GM19438 (cell line): ENCODE results near the gene FRA10AC1.
"Not testable (repeated sequence)": the region's sequence is repeated elsewhere in the genome, so short reads cannot be mapped to it uniquely, and the experiment has no call there.

ENCODE experiments used
- ATAC-seq: cut with Tn5 transposase; IDR thresholded peaks from one replicate; pipeline ENCODE4 v1.9.1; 2021; ENCODE audit warnings: low read depth; ENCODE audit not compliant: unreplicated experiment

FRA10AC1 gene

DNA sequence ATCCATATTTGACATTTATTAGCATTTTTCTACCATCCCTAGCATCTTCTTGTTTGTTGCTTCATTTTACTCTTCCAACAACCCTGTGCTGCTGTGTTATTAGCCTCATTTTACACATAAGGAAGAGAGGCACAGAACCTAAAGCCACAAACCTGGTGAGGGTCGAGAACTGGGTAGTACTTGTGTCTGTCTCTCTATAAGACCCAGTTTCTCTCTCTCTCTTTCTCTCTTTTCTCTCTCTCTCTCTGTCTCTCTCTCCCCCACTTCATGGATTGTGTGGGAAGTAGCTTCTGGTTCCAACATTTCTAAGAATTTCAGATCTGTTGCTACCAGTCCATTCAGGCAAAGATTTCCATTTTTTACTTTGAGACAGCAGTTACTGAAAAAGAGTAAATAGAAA lies 1.4 kb upstream of the FRA10AC1 start:
- no peak for ATAC-seq

DNA sequence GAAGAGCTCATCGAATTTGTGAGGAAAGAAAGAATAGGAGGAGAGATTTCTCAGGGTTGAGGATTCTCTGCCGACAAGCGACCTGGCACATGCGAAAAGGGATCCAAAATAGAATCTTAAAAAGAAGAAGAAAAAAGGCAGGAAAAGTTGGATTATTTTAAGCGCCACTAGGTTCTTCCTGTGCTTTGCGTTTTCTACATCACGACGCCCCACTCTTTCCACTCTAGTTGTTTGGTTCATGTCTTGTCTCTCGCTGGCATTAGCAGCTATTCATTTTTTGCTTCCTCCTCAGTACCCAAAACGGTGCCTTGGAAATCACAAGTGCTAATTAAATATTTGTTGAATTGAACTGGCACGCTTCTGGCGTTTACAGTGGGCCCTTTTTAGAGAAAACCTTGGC lies 674 bp upstream of the FRA10AC1 start:
- ATAC-seq: peak; percentile 2

DNA sequence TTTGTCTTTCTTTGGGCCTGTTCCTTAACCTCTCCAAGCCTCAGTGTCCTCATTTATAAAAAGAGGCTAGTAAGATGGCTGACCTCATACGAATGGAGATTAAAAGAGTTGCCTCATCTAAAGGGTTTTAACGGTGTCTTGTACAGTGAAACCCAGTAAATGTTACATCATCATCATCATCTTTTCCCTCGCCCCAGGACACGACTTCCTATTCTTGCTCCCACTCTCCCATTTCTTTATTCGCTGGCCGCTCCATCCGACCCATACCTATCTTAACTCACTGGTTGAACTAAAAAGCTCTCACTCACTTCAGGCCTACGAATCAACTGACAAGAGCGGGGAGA lies 554 bp downstream of the FRA10AC1 start:
- ATAC-seq: peak; percentile 20

DNA sequence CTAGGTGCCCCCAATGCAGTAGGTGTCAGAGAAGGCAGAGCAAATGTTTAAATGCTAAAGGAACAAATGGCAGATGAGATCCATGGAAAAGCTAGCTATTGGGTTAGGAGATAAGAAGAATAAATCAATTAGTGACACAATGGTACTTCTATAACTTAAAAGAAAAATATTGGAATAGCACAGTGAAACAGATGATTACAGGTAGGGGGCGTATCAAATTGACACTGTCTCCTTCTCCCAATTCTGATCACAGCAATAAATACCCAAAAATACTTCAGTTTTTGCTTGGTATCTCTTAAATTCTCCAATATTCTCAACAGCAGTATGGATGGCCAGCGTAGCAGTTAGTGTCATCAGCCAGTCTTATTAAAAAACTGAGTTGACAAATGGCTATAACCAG lies 5.2 kb downstream of the FRA10AC1 start:
- ATAC-seq: no peak

DNA sequence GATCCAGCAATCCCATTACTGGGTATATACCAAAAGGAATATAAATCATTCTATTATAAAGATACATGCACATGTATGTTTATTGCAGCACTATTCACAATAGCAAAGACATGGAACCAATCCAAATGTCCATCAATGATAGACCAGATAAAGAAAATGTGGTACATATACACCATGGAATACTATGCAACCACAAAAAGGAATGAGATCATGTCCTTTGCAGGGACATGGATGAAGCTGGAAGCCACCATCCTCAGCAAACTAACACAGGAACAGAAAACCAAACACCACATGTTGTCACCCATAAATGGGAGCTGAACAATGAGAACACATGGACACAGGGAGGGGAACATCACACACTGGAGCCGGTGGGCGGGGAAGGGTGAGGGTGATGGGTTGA lies 5.8 kb downstream of the FRA10AC1 start:
- not testable (repeated sequence) for ATAC-seq

DNA sequence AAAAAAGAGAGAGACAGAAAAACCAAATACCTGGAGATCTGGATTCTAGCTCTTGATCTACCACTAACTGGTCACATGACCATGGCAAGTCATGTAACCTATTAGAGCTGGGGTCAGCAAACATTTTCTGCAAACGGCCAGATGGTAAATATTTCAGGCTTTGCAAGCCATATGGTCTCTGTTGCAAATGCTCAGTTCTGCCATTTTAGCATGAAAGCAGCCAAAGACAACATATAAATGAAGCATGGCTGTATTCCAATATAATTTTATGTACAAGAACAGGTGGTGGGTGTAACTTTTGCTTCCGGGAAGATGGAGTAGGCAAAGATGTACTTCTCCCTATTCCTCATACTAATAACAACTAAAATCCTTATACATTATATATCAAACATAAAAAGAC lies 6.7 kb downstream of the FRA10AC1 start:
- ATAC-seq: no peak

DNA sequence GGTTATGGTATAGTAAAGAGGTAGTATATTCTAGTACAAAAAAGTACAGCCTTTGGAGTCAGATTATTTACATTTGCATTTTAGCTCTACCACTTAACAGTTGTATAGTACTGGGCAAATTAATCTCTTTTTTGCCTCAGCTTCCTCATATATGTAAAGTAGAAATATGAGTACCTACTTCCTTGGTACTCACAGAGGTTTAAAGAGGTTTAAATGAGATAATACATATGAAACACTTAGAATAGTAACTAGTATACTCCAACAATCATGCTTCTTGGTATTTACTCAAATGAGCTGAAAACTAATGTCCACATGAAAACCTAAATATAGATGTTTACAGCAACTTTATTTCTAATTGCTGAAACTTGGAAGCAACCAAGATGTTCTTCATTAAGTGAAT lies 14.7 kb downstream of the FRA10AC1 start:
- no peak for ATAC-seq

DNA sequence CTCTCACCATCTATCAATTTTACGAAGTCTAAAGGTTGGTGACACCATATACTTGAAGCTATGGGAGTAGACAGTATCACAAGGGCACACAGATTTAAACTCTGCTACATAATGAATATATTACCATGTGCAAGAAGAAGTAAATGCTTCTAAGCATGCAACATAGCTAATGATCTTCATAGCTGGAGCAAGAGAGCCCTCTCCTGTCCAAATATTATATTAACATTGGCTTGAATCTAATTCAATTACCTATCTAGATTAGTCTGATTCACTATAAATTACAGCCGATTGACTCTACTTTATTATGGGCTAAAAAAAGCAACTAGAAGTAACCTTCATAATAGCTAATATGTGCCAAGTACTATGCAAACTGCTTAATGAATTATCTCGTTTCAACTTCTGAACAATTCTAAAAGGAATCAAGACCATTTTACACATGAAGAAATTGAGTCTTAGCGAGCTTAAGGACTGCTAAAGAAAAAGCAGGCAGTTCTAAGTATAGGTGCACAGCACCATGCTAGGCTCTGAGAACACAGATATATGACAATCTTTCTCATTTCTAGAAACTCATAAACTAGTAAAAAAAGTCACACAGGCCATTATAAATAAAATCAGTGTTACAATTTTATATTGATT lies 21.9 kb downstream of the FRA10AC1 start:
- no peak for ATAC-seq

DNA sequence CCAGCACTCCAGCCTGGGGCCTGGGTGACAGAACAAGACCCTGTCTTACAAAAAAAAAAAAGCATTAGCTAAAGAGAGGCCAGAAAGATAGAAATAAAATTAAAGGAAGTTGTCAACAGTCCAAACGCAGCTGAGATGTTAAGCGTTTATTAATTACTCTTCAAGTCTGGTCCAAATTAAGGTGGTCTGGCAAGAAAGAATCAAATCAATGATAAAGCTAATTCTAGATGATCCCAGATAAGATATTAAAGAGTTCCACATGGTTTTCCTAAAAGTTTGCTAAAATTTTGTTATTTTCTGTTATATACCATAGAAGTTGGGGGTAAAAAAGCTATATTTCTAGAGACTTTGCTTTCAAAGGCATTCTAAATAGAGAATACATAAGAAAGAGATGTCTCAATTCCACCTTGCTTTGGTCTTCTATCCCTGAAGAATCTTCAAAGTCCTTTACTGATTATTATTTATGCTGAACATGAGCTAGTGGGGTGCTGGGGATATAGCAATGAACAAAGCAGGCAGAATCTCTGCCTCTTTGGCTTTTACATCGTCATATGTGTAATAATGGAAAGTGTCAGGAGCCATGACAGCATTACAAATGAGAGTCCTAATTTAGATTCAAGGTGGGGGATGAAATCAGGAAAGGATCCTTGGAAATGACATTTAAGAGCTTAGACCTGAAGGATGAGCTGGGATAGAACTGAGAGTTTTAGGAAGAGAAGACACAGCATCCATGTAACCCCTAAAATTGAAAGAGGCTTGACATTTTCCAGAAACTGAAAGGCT lies 23.4 kb downstream of the FRA10AC1 start:
- ATAC-seq: no peak

DNA sequence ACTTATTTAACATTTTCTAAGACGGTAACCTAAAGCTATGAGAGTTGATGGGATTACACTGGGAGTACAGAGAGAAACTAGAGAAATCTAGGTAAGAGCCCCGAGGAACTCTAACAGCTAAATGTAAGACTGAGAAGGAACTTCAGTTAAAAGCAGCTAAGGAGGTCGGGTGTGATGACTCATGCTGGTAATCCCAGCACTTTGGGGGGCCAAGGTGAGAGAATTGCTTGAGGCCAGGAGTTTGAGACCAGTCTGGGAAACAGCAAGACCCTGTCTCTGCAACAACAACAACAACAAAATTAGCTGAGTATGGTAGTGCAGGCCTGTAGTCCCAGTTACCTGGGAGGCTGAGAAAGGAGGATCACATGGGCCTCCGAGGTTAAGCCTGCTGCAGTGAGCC lies 24.0 kb downstream of the FRA10AC1 start:
- ATAC-seq: no peak

DNA sequence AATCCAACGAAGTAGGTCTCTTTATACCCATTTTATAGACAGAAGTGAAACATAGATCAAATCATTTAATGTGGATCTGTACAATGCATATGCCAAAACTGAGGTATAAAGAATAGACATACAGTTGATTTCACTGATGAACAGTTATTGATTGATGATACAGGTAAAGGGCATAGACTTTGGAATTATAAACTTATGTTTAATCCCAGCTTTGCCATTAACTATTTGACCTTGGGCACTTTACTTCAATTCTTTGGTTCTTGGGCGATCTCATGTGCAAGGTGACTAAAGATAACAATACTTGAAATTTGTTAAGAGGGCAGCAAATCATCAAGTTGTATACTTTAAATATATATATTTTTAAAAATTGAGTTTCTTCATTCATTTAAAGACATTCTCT lies 28.6 kb downstream of the FRA10AC1 start:
- no peak for ATAC-seq

DNA sequence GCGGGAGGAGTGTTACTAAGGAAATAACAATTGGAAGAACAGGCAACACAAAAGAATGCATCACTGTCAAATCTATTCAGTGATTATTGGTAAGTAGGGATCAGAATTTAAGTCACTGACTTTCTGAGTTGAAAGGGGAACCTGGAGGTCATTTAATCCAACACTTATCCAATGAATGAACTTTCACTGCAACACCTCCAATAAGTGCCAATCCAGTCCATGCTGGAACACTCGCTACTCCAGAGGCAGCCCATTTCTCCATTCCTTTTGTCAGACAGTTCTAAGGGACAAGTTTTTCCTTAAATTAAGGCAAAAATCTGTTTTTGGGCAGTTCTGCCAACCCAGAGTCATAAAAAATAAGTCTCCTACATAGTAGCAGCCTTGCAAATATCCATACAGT lies 29.5 kb downstream of the FRA10AC1 start:
- ATAC-seq: no peak

DNA sequence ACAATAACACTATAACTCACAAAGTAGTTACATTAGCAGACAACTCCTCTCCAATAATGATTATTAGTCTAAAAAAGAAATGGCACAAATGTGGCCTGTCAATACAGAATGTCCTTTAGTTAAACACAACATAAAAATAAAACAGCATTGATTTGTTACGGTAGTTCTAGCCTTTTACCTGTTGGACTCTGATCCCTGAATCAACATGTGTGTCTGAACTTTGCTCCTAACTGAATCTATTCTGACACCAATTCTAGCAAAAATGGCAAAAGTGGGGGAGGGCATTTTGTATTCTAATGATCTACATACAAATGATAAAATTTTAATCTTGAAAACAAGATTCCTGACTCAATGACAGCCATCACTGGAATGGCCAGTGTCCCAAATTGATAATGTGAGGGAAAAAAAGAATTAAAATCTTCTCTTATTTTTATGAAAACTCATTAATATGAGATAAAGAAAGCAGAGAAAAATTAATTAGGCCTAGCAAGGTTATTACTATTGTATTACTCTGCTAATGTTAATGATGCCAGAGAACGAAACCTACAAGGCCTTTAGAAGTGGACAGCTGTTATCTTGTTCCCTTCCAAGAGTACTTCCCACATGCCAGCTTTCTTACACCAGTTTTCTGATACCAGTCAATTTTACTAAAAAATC lies 30.2 kb downstream of the FRA10AC1 start:
- ATAC-seq: no peak

DNA sequence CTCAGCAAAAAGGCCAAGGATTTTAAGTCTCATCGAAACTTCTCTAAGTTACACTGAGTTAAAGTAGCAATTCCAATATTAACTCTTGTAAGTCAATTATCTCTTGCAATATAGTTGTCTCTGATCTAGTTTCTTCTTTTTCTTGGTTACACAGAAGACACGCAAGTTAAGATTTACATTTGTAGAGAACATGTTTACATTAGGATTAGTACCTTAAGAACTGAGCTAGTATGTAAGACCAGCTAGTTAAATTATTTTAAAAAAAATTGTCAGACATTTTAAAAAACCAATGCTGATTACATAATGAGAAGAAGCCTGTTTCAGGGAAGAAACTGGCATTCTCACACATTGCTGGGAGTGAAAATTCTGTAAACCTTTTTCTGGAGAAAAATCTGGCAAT lies 31.4 kb downstream of the FRA10AC1 start:
- ATAC-seq: no peak

DNA sequence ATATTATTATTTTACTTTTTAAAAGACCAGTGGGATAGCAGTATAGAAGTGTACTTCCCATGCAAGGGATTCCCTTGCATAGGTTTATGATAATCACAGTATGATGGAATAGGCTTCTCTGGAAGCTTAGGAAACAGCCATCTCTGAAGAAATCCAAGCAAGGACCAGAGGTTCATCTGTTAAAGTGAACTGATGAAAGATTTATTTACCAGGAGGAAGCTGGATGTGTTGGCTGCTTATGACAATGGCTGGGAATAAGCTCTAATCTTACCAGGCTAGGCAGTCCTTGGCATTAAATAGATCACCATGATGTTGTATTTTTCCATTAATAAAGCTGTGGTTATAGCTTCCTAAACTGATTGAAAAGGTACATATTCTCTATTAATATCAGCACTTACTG lies 32.0 kb downstream of the FRA10AC1 start:
- no peak for ATAC-seq

DNA sequence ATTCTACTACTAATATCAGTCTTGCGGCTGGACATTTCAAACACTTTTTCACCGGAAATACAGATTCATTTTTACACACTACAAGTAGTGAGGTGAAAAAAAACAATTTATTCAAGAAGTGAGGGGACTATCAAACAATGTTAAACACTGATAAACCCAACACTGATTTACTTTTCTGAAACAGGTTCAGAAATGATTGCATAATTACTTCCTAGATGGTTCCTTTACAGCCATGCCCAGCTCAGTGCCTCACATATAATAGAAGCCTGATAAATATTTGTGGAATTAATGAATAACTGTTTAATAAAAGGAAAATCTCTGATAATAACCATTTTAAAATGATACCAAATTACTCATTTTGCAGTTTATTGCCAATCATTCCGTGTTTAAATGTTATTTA lies 34.6 kb downstream of the FRA10AC1 start:
- no peak for ATAC-seq

DNA sequence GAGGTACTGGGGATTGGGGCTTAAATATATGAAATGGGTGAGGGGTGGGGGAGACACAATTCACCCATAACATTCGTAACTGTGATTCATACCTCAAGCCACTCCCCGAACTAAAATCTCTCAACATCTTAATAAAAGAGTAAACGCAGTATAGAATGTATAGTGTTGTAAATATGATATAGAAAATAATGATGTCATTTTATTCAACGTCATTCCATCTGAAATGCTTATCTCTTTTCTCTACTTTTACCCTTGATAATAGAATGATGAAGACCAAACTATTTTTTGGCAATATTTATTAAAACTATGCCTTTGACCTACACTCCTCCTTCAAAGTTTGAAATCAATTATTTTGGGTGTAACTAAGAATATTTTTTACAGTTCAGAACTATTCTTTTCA lies 36.4 kb downstream of the FRA10AC1 start:
- ATAC-seq: no peak

DNA sequence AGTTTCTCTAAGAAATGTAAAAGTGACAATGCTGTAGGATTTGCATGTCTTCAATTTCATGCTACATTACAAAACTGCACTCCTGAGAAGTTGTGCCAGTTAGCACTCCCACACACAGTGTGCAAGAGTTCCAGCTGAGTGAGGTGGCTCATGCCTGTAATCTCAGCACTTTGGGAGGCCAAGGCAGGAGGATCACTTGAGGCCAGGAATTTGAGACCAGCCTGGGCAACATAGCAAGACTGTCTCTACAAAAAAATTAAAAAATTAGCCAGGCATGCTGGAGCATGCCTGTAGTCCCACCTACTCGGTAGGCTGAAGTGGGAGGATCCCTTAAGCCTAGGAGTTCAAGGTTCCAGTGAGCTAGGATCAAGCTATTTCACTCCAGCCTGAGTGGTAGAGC lies 44.6 kb downstream of the FRA10AC1 start:
- no peak for ATAC-seq

DNA sequence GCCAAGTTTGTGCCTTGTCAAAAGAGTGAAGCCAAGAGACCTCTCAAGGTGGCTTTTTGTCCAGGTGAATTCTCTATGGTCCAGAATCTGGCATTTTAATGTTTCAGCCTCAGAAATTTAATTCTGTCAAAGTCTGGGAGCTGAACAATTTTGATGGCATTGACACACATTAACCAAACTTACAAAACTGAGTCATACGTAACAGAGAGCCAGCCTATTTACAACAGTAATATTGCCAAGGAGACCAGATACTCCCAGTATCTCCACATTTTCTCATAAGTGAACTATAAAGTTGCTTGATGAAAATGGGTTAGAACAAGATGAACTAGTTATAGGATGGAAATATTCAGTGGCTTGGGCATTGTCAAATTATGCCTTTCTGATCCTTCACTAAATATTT lies 46.2 kb downstream of the FRA10AC1 start:
- no peak for ATAC-seq

DNA sequence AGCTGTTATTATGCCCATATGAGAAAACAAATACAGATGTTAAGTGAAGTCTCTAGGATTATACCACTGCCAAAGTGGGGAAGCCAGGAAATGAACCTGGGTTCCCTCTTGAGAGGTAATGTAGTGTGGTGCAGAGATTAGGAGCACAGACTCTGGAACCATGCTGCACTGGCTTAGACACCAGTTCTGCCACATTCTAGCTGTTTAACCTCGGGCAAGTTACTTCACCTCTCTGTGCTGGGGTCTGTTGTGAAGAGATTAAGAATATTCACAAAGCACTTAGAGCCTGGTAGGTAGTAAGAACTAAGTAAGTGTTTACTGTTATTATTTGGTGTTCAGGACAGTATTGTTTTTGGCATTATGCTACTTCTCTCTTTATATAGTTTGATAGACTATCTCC lies 48.2 kb downstream of the FRA10AC1 start:
- ATAC-seq: no peak

DNA sequence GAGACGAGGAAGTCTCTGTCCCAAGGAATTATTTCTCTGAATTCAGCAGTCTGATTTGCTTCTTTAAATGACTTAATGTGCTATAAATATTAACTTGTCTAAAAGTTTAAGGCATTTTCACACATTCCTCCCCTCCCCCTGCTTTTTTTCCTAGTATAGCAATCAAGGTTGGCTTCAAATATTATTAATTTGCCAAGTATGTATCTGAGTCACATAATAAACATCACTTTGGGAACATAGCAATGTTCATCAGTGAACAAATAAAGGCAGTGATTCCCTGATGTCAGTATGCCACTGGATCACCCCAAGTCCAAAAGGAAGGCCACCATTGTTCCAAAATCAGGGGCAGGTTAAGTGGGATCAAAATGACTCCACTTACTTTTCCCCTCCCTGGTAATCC lies 49.5 kb downstream of the FRA10AC1 start:
- ATAC-seq: no peak

DNA sequence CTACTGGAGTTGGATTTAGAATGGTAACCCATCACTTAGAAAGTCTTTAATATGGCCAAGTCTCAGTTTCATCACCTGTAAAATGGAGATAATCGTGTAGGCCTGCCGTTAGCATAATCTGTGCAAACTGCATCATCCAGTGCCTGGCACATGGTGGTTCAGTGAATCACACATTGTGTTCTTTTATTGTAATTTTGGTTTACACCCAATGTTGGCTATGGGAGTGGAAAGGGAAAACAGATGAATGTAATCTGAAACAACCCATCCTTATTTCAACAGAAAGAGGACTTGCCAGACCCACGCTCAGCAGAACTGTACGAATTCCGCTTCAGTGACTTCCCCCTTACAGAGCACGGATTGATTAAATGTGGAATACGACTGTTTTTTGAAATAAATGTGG lies 62.6 kb downstream of the FRA10AC1 start:
- no peak for ATAC-seq
